HG03521 (cell line): ENCODE measurements around the gene LYPD8.

Experiments used
- ATAC-seq: cut with Tn5 transposase; IDR thresholded peaks from one replicate; pipeline ENCODE4 v1.9.1; 2021; ENCODE audit warnings: mild to moderate bottlenecking, moderate library complexity; ENCODE audit not compliant: unreplicated experiment

Gene LYPD8

DNA sequence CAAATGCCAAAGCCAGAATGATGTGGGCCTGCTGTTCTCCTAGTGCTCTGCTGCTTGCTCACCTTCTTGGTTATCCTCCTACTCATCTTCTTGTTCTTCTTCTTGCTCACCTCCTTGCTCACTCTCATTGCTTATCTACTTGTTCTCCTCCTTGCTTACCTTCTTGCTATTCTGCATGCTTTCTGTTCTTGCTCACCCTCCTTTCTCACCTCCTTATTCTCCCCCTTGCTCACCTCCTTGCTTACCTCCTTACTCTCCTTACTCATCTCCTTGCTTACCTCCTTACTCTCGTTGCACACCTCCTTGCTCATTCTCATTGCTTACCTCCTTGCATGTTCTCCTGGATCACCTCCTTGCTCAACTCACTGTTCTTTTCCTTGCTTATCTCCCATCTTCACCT lies 52.8 kb downstream of the LYPD8 start, which contains the start of gene OR14I1:
TSS of gene OR14I1 (minus strand) at position 53 of the 400 bp plus-strand sequence.
- ATAC-seq = no peak

DNA sequence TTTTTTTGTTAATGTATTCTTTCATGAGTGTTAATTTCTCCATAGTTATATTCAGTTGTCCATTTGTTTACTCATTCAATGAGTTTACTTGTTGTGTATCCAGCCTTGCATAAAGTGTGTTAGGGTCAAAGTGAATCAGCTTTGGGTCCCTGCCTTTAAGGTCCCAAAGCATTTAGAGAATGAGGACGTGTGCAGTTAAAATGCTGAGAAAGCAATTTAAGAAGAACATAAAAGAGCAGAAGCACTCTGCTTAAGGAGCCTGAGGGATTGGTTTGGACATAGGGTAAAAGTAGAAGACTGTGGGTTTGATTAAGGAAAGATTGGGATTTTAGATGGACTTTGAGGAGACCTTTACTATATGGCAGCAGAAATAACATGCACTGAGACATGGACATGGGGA lies 56.5 kb downstream of the LYPD8 start:
- ATAC-seq = no peak

DNA sequence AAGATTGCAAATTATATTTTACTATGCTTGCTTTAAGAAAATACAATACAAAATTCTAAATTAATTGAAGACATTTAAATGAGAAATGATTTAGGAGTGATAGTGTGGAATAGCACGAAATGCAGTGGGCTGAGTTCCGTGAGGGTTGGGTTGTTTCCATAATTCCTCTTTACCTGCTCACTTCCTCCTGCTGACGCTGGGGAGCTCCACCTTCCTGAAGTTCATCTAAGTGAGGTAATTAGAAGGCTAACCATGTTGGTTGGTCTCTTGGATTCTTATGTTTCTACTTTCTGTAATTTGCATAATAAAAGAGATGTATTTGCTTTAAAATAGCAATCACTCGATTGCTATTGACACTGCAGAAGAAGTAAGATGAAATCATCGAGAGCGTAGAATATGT lies 57.7 kb downstream of the LYPD8 start:
- no peak for ATAC-seq

DNA sequence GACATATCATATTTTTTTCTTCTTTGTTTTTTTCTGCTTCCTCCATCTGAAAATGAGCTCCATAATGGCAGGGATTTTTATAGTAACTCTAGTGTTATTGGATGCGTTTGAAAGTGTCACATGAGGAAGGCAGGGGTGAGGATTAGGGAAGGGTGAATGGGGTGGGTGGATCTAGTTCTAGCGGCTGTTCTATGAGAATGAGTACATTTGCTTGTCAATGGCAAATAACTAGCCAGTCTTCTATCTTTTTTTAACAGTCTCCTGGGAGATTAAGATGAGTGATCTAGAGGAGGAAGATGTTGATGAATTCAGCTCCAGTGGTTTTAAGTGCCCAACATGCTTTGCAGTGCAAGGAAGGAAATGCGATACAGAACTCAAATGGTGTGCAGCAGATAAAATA lies 58.8 kb downstream of the LYPD8 start:
- ATAC-seq = no peak

DNA sequence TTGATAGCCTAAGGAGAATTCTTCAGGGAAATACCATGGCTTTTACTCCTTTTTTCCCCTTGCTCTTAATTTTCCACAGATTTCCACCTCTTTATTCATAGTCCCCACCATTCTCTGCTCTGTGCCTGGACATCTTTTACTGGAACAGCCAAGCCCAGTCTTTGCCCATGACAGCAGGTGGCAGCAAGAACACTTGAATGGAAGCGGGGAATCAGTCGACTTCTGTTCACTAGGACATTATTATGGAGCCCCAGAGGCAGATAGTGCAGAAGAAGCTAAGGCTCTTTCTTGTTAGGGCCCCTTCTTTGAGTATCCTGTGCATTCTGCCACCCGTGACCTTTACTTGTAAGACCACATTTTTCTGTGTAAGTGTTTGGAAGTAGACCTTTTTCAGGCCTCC lies 59.3 kb downstream of the LYPD8 start:
- ATAC-seq = no peak

DNA sequence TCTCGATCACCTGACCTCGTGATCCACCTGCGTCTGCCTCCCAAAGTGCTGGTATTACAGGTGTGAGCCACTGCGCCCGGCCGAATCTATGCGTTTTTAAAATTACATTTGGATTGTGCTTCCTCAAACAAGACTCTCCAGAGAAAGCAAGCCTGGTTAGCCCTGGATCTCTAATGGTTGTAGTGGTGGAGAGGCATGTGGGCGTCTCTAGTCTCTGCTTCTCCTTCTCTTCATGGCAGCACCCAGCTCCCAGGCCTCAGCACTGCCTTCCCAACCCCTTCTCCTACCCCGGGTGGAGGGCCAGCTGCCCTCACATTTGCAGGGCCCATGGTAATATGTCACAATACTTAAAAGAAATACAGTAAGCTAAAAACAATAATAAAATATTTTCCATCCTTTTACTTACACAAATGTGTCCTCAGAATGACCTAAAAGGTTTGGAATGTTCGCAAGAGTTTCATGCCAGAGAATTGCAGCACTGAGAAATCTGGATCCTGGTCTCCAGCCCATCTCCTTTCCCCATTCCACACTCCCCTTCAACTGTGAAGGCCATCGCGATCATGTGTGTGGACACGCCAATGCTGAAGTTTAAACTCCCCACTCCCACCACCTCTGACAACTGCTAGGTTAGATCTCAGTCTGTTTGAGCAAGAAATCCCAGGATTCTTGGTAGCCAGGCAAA lies 60.0 kb downstream of the LYPD8 start:
- ATAC-seq = no peak

DNA sequence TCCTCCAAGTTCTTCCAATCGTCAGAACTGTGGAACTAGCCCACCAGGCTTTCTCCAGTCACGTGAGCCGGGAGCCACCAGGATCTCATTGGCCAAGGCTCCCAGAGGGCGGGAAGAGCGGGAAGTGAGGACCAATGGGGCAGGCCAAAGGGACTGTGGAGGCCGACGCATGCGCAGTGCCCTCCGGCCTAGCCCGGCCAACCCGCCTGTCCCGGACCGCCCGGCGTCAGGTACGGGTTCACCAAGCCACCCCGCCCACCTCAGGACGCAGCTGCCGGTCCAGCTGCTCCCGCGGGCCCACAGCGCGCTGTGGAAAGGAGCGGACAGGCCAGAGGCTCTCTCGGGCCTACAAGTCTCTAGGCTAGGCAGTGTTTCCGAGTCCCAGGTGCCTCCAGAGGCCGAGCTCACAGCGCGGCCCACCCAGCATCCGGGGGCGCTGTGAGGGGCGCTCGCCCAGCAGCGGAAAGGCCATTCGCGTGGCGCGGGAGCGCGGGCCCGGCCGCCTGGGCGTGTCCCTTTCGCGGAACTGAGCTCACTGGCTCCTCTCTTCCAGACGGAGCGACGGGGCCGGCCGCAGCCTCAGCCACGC lies 63.9 kb downstream of the LYPD8 start:
- ATAC-seq = no peak
